OCI-LY1 (cell line): ENCODE measurements around the gene OPA1.

Experiments
- H2AFZ ChIP-seq: fragments of 200-600 bp; sonication (generic), shearing (Covaris generic); 2 replicates; pipeline ENCODE4 v1.6.0; 2014; ENCODE audit warnings: antibody characterized with exemption, mild to moderate bottlenecking, low read length
- H3F3A ChIP-seq: fragments of 200-600 bp; sonication (generic), shearing (Covaris generic); 2 replicates; pipeline ENCODE4 v1.6.0; 2014; ENCODE audit warnings: mild to moderate bottlenecking, antibody characterized with exemption, low read length, moderate library complexity; ENCODE audit not compliant: insufficient read depth
- H3K27ac ChIP-seq: fragments of 200-600 bp; sonication (generic); 2 replicates; pipeline ENCODE4 v1.5.1; 2014; ENCODE audit warnings: low read length, mixed run types, mild to moderate bottlenecking, low read depth; ENCODE audit not compliant: poor library complexity, severe bottlenecking
- H3K27me3 ChIP-seq: fragments of 200-600 bp; sonication (generic); 2 replicates; pipeline ENCODE4 v1.6.0; 2014; ENCODE audit warnings: antibody characterized with exemption, mild to moderate bottlenecking, low read length, moderate library complexity; ENCODE audit not compliant: insufficient read depth
- H3K36me3 ChIP-seq: fragments of 200-600 bp; sonication (generic); 2 replicates; pipeline ENCODE4 v1.6.1; 2014; ENCODE audit warnings: mild to moderate bottlenecking, antibody characterized with exemption, low read length, moderate library complexity, mixed read lengths; ENCODE audit not compliant: insufficient read depth
- H3K4me1 ChIP-seq: fragments of 200-600 bp; sonication (generic); 2 replicates; pipeline ENCODE4 v1.5.1; 2014; ENCODE audit warnings: mild to moderate bottlenecking, low read length, moderate library complexity; ENCODE audit not compliant: insufficient read depth, severe bottlenecking
- H3K4me2 ChIP-seq: fragments of 200-600 bp; sonication (generic), shearing (Covaris generic); 2 replicates; pipeline ENCODE4 v1.6.1; 2014; ENCODE audit warnings: low read length
- H3K4me3 ChIP-seq: fragments of 200-600 bp; sonication (generic); 2 replicates; pipeline ENCODE4 v1.5.1; 2014; ENCODE audit warnings: low read length, low read depth, mild to moderate bottlenecking, mixed read lengths; ENCODE audit not compliant: poor library complexity, severe bottlenecking
- H3K79me2 ChIP-seq: fragments of 200-600 bp; shearing (Covaris generic); 2 replicates; pipeline ENCODE4 v1.6.1; 2016; ENCODE audit warnings: mixed run types, low read length, mixed read lengths; ENCODE audit not compliant: insufficient read depth
- H3K9ac ChIP-seq: fragments of 200-600 bp; sonication (generic), shearing (Covaris generic); 2 replicates; pipeline ENCODE4 v1.6.1; 2014; ENCODE audit warnings: mild to moderate bottlenecking, low read length, mixed read lengths
- H3K9me2 ChIP-seq: fragments of 200-600 bp; sonication (generic), shearing (Covaris generic); 2 replicates; pipeline ENCODE4 v1.6.1; 2014; ENCODE audit warnings: low read depth, mild to moderate bottlenecking, low read length, mixed read lengths
- H3K9me3 ChIP-seq: fragments of 200-600 bp; shearing (Covaris generic); 2 replicates; pipeline ENCODE4 v1.6.1; 2014; ENCODE audit warnings: low read length, mixed read lengths
- H4K20me1 ChIP-seq: fragments of 200-600 bp; sonication (generic), shearing (Covaris generic); 2 replicates; pipeline ENCODE4 v1.6.0; 2016; ENCODE audit warnings: mild to moderate bottlenecking, low read length; ENCODE audit not compliant: insufficient read depth
- EZH2 ChIP-seq: fragments of 200-600 bp; sonication (generic), shearing (Covaris generic); IDR thresholded peaks from 2 replicates; pipeline ENCODE4 v1.8.0; 2017; ENCODE audit warnings: borderline replicate concordance, mixed run types, mild to moderate bottlenecking, antibody characterized with exemption, low read length, moderate library complexity, mixed read lengths
- TF ChIP-seq, protein P1 (sequence below): fragments of 200-600 bp; sonication (generic), shearing (Covaris generic); IDR thresholded peaks from 2 replicates; pipeline ENCODE4 v1.5.1; 2017; ENCODE audit warnings: mild to moderate bottlenecking, antibody characterized with exemption, low read length, moderate library complexity, mixed read lengths

The OPA1 gene

DNA sequence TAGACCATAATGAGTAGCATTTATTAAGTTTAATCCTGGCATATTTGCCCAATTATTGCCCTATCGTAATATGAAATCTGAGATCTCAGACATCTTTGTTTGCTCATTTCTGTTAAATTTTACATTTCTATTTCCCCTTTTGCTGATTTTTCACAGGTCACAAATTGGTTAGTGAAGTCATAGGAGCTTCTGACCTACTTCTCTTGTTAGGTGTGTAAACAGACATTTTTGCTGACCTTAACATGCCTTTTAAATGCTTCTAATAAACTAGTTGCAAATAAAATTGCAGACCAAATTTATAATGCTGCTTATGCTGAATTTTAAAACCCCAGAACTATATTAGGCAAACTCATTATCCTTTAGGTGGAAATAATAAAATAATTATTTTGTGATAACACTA, 24.6 kb downstream of the OPA1 start:
- Histone ChIP-seq H3K9ac (no peak overlapping the region), H3K79me2 (peaks cover 8% of the 10 kb centered on the region), H3K4me1 (no peaks in the 10 kb centered on the region), H4K20me1 (no peaks in the 10 kb centered on the region), H3K27ac (no peak overlapping the region), H3K36me3 (peaks cover 82% of the 10 kb centered on the region), H3K4me3 (no peak overlapping the region), H3F3A (no peaks in the 10 kb centered on the region), H2AFZ (no peak overlapping the region), H3K9me3 (peaks cover 8% of the 10 kb centered on the region), H3K4me2 (no peak overlapping the region), H3K9me2 (no peaks in the 10 kb centered on the region), H3K27me3 (no peaks in the 10 kb centered on the region)
- TF ChIP-seq, protein P1, sequence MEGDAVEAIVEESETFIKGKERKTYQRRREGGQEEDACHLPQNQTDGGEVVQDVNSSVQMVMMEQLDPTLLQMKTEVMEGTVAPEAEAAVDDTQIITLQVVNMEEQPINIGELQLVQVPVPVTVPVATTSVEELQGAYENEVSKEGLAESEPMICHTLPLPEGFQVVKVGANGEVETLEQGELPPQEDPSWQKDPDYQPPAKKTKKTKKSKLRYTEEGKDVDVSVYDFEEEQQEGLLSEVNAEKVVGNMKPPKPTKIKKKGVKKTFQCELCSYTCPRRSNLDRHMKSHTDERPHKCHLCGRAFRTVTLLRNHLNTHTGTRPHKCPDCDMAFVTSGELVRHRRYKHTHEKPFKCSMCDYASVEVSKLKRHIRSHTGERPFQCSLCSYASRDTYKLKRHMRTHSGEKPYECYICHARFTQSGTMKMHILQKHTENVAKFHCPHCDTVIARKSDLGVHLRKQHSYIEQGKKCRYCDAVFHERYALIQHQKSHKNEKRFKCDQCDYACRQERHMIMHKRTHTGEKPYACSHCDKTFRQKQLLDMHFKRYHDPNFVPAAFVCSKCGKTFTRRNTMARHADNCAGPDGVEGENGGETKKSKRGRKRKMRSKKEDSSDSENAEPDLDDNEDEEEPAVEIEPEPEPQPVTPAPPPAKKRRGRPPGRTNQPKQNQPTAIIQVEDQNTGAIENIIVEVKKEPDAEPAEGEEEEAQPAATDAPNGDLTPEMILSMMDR: no peak
- TF ChIP-seq EZH2: no peak

DNA sequence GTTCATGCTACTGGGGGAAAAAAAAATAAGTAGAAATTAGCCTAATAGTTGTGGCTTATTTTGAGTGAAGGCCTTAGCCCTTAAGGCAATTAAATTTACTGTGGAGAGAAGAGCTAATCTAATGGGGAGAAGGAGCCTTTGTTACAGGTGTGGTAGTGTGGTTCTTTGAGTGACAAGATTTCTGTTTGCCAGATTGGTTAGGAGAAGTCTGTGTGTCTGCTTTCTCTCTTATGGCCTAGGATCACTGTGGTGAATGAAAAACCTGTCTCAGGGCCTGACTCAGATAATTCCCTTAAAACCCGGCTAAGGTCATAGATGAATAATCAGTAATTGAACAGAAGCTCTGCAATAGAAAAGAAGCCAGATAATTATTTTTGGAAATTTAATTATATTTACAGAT, 27.0 kb downstream of the OPA1 start:
- Histone ChIP-seq H3K36me3 (peaks cover 74% of the 10 kb centered on the region), H4K20me1 (no peaks in the 10 kb centered on the region), H3K79me2 (no peaks in the 10 kb centered on the region)

DNA sequence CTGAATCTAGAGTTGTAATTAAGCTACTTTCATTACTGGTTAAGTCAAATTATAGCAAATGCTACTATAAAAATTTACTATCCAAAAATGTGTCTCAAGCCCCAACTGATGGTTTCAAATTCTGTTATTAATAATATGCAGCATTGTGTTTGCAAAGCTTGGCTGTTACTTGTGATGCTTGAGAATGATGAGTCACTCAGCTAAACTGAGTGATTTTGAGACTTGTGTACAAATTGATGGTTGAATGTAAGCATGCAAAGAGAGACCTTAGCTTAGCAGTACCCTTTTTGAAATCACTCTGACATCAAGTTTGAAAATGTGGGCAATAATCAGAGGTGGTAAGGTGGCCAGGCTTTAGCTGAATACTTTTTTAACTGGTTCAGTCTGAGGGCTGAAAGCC, 27.6 kb downstream of the OPA1 start:
- H3K79me2 ChIP-seq: no peaks in the 10 kb centered on the region
- H4K20me1 ChIP-seq: no peaks in the 10 kb centered on the region
- H3K4me1 ChIP-seq: no peaks in the 10 kb centered on the region
- H3K36me3 ChIP-seq: peaks cover 70% of the 10 kb centered on the region
- no peak overlapping the region for H3K9ac ChIP-seq
- no peaks in the 10 kb centered on the region for H3K9me3 ChIP-seq
- no peaks in the 10 kb centered on the region for H3K27me3 ChIP-seq
- no peaks in the 10 kb centered on the region for H3K9me2 ChIP-seq
- TF ChIP-seq, protein P1: no peak
- TF ChIP-seq EZH2: no peak
- H3K27ac ChIP-seq: no peak overlapping the region
- no peak overlapping the region for H2AFZ ChIP-seq
- H3K4me2 ChIP-seq: no peak overlapping the region
- no peaks in the 10 kb centered on the region for H3F3A ChIP-seq
- no peak overlapping the region for H3K4me3 ChIP-seq

More for the DNA sequence above, 27.0 kb downstream of the OPA1 start:
- Histone ChIP-seq H3K9me2 (no peaks in the 10 kb centered on the region), H3K9ac (no peak overlapping the region), H3K9me3 (no peaks in the 10 kb centered on the region), H3K4me1 (no peaks in the 10 kb centered on the region), H3K4me3 (no peak overlapping the region), H3K27ac (no peak overlapping the region), H3K27me3 (no peaks in the 10 kb centered on the region), H2AFZ (no peak overlapping the region), H3K4me2 (no peak overlapping the region), H3F3A (no peaks in the 10 kb centered on the region)
- no peak for TF ChIP-seq EZH2
- TF ChIP-seq, protein P1: no peak
